H1 (cell line): ENCODE data around the gene SFMBT2. TPM values are rescaled to one million over a fixed set of nuclear protein-coding genes. Genes with fewer than 3 reads are reported as not detected.

Experiments used
- polyA plus RNA-seq, 7 experiments: library from polyadenylated mRNA; depleted of rRNA in 3 of 7; stranded (reverse) in 5 of 7; unstranded in 2 of 7; fragments of >200 nt in 5 of 7; fragments of 200-250 nt in 2 of 7; gene quantifications; 1 replicate in 5 of 7; 2 replicates in 1 of 7; 4 replicates in 1 of 7; pipeline versions ENCODE4 v1.2.1 to v1.2.3, GENCODE V29; 2011 to 2013; ENCODE audit warnings: missing spikeins in 2 of 7, mixed read lengths in 2 of 7
- total RNA-seq: library from RNA; stranded (reverse); fragmentation: NEBNext Ultra II Directional; extraction: Animal tissue kit (Norgen Biotek cat#: 25700); gene quantifications from 2 replicates; pipeline ENCODE4 v1.2.1, GENCODE V29; 2021
- TF ChIP-seq, protein P1 (sequence below): fragments of 300-600 bp; sonication (generic); IDR thresholded peaks from 2 replicates; pipeline ENCODE4 v1.7.1; 2012; ENCODE audit warnings: low read length, moderate library complexity, mild to moderate bottlenecking, inconsistent platforms; ENCODE audit not compliant: insufficient replicate concordance

SFMBT2 gene
- total and polyA plus RNA-seq, 2 of the 8 experiments (the other 6 are each of a cell fraction or from before 2014, with no cell fraction given), result 2.9 to 11.0 TPM

GRCh38 chr10:7277867-7278266 is 133.0 kb downstream of the SFMBT2 start (continued):
- TF ChIP-seq, protein P1, sequence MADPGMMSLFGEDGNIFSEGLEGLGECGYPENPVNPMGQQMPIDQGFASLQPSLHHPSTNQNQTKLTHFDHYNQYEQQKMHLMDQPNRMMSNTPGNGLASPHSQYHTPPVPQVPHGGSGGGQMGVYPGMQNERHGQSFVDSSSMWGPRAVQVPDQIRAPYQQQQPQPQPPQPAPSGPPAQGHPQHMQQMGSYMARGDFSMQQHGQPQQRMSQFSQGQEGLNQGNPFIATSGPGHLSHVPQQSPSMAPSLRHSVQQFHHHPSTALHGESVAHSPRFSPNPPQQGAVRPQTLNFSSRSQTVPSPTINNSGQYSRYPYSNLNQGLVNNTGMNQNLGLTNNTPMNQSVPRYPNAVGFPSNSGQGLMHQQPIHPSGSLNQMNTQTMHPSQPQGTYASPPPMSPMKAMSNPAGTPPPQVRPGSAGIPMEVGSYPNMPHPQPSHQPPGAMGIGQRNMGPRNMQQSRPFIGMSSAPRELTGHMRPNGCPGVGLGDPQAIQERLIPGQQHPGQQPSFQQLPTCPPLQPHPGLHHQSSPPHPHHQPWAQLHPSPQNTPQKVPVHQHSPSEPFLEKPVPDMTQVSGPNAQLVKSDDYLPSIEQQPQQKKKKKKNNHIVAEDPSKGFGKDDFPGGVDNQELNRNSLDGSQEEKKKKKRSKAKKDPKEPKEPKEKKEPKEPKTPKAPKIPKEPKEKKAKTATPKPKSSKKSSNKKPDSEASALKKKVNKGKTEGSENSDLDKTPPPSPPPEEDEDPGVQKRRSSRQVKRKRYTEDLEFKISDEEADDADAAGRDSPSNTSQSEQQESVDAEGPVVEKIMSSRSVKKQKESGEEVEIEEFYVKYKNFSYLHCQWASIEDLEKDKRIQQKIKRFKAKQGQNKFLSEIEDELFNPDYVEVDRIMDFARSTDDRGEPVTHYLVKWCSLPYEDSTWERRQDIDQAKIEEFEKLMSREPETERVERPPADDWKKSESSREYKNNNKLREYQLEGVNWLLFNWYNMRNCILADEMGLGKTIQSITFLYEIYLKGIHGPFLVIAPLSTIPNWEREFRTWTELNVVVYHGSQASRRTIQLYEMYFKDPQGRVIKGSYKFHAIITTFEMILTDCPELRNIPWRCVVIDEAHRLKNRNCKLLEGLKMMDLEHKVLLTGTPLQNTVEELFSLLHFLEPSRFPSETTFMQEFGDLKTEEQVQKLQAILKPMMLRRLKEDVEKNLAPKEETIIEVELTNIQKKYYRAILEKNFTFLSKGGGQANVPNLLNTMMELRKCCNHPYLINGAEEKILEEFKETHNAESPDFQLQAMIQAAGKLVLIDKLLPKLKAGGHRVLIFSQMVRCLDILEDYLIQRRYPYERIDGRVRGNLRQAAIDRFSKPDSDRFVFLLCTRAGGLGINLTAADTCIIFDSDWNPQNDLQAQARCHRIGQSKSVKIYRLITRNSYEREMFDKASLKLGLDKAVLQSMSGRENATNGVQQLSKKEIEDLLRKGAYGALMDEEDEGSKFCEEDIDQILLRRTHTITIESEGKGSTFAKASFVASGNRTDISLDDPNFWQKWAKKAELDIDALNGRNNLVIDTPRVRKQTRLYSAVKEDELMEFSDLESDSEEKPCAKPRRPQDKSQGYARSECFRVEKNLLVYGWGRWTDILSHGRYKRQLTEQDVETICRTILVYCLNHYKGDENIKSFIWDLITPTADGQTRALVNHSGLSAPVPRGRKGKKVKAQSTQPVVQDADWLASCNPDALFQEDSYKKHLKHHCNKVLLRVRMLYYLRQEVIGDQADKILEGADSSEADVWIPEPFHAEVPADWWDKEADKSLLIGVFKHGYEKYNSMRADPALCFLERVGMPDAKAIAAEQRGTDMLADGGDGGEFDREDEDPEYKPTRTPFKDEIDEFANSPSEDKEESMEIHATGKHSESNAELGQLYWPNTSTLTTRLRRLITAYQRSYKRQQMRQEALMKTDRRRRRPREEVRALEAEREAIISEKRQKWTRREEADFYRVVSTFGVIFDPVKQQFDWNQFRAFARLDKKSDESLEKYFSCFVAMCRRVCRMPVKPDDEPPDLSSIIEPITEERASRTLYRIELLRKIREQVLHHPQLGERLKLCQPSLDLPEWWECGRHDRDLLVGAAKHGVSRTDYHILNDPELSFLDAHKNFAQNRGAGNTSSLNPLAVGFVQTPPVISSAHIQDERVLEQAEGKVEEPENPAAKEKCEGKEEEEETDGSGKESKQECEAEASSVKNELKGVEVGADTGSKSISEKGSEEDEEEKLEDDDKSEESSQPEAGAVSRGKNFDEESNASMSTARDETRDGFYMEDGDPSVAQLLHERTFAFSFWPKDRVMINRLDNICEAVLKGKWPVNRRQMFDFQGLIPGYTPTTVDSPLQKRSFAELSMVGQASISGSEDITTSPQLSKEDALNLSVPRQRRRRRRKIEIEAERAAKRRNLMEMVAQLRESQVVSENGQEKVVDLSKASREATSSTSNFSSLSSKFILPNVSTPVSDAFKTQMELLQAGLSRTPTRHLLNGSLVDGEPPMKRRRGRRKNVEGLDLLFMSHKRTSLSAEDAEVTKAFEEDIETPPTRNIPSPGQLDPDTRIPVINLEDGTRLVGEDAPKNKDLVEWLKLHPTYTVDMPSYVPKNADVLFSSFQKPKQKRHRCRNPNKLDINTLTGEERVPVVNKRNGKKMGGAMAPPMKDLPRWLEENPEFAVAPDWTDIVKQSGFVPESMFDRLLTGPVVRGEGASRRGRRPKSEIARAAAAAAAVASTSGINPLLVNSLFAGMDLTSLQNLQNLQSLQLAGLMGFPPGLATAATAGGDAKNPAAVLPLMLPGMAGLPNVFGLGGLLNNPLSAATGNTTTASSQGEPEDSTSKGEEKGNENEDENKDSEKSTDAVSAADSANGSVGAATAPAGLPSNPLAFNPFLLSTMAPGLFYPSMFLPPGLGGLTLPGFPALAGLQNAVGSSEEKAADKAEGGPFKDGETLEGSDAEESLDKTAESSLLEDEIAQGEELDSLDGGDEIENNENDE, result no peak
